ENCODE results near the gene TPMT.

Gene TPMT

DNA sequence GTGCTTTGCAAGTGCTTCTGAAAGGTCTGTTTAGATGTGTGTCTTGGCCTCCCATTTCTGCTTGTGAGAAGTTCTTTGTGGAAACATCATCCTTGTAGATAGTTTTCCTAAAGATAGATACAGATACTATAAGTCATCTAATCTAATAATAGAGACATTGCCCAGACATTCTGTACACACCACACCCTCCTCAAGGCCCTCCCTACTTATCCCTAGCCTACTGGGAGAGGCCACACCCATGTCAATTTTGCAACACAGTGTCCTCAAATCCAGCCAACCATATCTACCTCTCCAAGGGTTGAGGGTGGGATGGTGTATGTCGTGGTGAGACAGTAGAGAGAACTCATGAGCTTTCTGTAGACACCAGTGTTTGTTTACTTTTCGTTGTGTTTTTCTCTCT lies 6.6 kb upstream of the TPMT start:
- Histone ChIP-seq H3K4me2 (ENCODE audit: low read length) (no peak overlapping the region), H3K9me2 (ENCODE audit: low read depth, low read length) (no peaks in the 10 kb centered on the region), H3K9ac (ENCODE audit: low read length) (no peak overlapping the region), H3K36me3 (ENCODE audit: insufficient read depth, low read length) (peaks cover 53% of the 10 kb centered on the region), H2AFZ (ENCODE audit: low read length) (no peak overlapping the region), H3F3A (ENCODE audit: insufficient read depth, low read length) (no peaks in the 10 kb centered on the region), H3K79me2 (ENCODE audit: insufficient read depth, low read length) (no peaks in the 10 kb centered on the region), H4K20me1 (ENCODE audit: insufficient read depth, low read length) (no peaks in the 10 kb centered on the region), H3K27ac (ENCODE audit: low read depth, low read length, poor library complexity, severe bottlenecking) (no peak overlapping the region), H3K9me3 (ENCODE audit: low read length) (no peaks in the 10 kb centered on the region), H3K27me3 (ENCODE audit: insufficient read depth, low read length) (no peaks in the 10 kb centered on the region), H3K4me1 (ENCODE audit: insufficient read depth, low read length, severe bottlenecking) (peaks cover 1% of the 10 kb centered on the region), H3K4me3 (ENCODE audit: low read depth, low read length, poor library complexity, severe bottlenecking) (no peak overlapping the region)
- no peak for TF ChIP-seq EZH2 (IDR thresholded peaks at IDR 0.05; ENCODE audit: borderline replicate concordance, low read length)
- TF ChIP-seq, protein P1, sequence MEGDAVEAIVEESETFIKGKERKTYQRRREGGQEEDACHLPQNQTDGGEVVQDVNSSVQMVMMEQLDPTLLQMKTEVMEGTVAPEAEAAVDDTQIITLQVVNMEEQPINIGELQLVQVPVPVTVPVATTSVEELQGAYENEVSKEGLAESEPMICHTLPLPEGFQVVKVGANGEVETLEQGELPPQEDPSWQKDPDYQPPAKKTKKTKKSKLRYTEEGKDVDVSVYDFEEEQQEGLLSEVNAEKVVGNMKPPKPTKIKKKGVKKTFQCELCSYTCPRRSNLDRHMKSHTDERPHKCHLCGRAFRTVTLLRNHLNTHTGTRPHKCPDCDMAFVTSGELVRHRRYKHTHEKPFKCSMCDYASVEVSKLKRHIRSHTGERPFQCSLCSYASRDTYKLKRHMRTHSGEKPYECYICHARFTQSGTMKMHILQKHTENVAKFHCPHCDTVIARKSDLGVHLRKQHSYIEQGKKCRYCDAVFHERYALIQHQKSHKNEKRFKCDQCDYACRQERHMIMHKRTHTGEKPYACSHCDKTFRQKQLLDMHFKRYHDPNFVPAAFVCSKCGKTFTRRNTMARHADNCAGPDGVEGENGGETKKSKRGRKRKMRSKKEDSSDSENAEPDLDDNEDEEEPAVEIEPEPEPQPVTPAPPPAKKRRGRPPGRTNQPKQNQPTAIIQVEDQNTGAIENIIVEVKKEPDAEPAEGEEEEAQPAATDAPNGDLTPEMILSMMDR (IDR thresholded peaks at IDR 0.05; ENCODE audit: low read length) = no peak

DNA sequence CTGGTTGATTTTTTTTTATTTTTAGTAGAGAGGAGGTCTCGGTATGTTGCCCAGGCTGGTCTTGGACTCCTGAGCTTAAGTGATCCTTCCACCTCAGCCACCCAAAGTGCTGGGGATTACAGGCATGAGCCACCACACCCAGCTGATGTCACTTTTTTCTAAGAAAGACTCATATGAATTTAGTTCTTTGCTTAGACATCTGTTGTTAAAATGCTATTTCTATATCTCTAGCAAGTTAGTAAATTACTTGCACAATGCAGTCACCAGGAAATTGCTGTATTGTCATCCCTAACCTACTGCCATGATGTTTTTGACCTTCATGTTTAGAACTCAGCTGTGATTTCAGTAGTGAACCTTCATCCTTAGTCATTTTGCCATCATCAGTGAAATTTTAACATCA lies 6.0 kb upstream of the TPMT start:
- no peak overlapping the region for H2AFZ ChIP-seq (ENCODE audit: low read length)
- no peak for TF ChIP-seq EZH2 (IDR thresholded peaks at IDR 0.05; ENCODE audit: borderline replicate concordance, low read length)
- TF ChIP-seq, protein P1 (IDR thresholded peaks at IDR 0.05; ENCODE audit: low read length) = no peak
- H3K27me3 ChIP-seq (ENCODE audit: insufficient read depth, low read length) = no peaks in the 10 kb centered on the region
- H3F3A ChIP-seq (ENCODE audit: insufficient read depth, low read length) = no peaks in the 10 kb centered on the region
- no peaks in the 10 kb centered on the region for H3K9me3 ChIP-seq (ENCODE audit: low read length)
- no peaks in the 10 kb centered on the region for H4K20me1 ChIP-seq (ENCODE audit: insufficient read depth, low read length)
- no peak overlapping the region for H3K4me3 ChIP-seq (ENCODE audit: low read depth, low read length, poor library complexity, severe bottlenecking)
- H3K9me2 ChIP-seq (ENCODE audit: low read depth, low read length) = no peaks in the 10 kb centered on the region
- H3K36me3 ChIP-seq (ENCODE audit: insufficient read depth, low read length) = peaks cover 48% of the 10 kb centered on the region
- H3K79me2 ChIP-seq (ENCODE audit: insufficient read depth, low read length) = no peaks in the 10 kb centered on the region
- H3K4me2 ChIP-seq (ENCODE audit: low read length) = no peak overlapping the region
- no peak overlapping the region for H3K27ac ChIP-seq (ENCODE audit: low read depth, low read length, poor library complexity, severe bottlenecking)
- peaks cover 6% of the 10 kb centered on the region for H3K4me1 ChIP-seq (ENCODE audit: insufficient read depth, low read length, severe bottlenecking)
- H3K9ac ChIP-seq (ENCODE audit: low read length) = no peak overlapping the region

DNA sequence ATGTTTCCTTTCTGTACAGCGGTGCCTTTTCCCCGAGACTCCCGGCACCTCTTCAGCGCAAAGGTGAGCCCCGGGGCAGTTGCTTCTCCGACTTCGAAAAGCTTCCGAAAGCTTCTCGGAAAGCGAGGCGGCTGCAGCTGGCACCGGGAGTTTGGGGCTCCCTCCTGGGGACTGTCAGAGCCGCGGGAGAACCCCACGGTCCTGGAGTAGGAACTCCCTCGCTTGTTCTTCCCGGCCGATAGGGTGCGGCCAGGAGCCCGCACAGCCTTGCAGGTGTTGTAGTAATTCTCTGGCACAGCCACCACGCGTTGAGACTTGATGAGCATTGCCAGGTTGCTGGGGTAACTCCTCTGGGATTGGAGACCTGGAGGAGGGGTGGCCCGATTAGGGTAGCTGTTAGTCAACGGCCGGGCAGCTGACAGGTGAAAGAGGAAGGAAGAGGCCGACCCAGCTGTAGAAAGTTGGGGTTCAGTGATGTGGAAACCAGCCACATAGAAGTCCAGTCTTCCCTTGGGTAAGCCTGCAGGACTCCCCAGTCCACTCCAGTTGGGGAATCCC lies 1.1 kb upstream of the TPMT start:
- Histone ChIP-seq H2AFZ (ENCODE audit: low read length) (no peak overlapping the region), H3K27ac (ENCODE audit: low read depth, low read length, poor library complexity, severe bottlenecking) (peak overlapping the region; percentile 58), H3K79me2 (ENCODE audit: insufficient read depth, low read length) (no peaks in the 10 kb centered on the region), H4K20me1 (ENCODE audit: insufficient read depth, low read length) (no peaks in the 10 kb centered on the region), H3K9ac (ENCODE audit: low read length) (peak overlapping the region; percentile 94), H3K4me3 (ENCODE audit: low read depth, low read length, poor library complexity, severe bottlenecking) (peak overlapping the region; percentile 92), H3K9me2 (ENCODE audit: low read depth, low read length) (no peaks in the 10 kb centered on the region), H3K36me3 (ENCODE audit: insufficient read depth, low read length) (peaks cover 12% of the 10 kb centered on the region), H3F3A (ENCODE audit: insufficient read depth, low read length) (no peaks in the 10 kb centered on the region), H3K4me2 (ENCODE audit: low read length) (peak overlapping the region; percentile 82), H3K4me1 (ENCODE audit: insufficient read depth, low read length, severe bottlenecking) (peaks cover 25% of the 10 kb centered on the region), H3K9me3 (ENCODE audit: low read length) (no peaks in the 10 kb centered on the region), H3K27me3 (ENCODE audit: insufficient read depth, low read length) (no peaks in the 10 kb centered on the region)
- TF ChIP-seq, protein P1 (IDR thresholded peaks at IDR 0.05; ENCODE audit: low read length) = no peak
- TF ChIP-seq EZH2 (IDR thresholded peaks at IDR 0.05; ENCODE audit: borderline replicate concordance, low read length) = no peak
